ENCODE results near the gene RFK.

The RFK gene

GRCh38 chr9:76405868-76406267 lies 11.6 kb upstream of the RFK start:
- DNase-seq, result no peak

- no peak for DNase-seq
Observed at GRCh38 chr9:76405340-76405739, 11.1 kb upstream of the RFK start.

- no peak for DNase-seq
Observed at GRCh38 chr9:76404401-76404800, 10.2 kb upstream of the RFK start.

GRCh38 chr9:76403352-76403751 lies 9.1 kb upstream of the RFK start:
- DNase-seq, result no peak

GRCh38 chr9:76401580-76402354 lies 7.5 kb upstream of the RFK start:
- DNase-seq, result no peak

- DNase-seq, result no peak
Observed at GRCh38 chr9:76401176-76401575, 7.0 kb upstream of the RFK start.

- no peak for DNase-seq
Observed at GRCh38 chr9:76400534-76401096, 6.4 kb upstream of the RFK start.

- DNase-seq, result no peak
Observed at GRCh38 chr9:76399856-76400255, 5.6 kb upstream of the RFK start.

- DNase-seq, result no peak
Observed at GRCh38 chr9:76396597-76396996, 2.4 kb upstream of the RFK start.

GRCh38 chr9:76396144-76396543 lies 1.9 kb upstream of the RFK start:
- DNase-seq, result no peak

GRCh38 chr9:76395381-76395780 lies 1.2 kb upstream of the RFK start:
- DNase-seq, result no peak

GRCh38 chr9:76394960-76395252 lies 680 bp upstream of the RFK start:
- DNase-seq, result no peak

- no peak for DNase-seq
Observed at GRCh38 chr9:76390656-76391055, 3.6 kb downstream of the RFK start.

- DNase-seq, result no peak
Observed at GRCh38 chr9:76379494-76379893, 14.7 kb downstream of the RFK start.

GRCh38 chr9:76378367-76379073 lies 15.7 kb downstream of the RFK start:
- DNase-seq, result no peak

GRCh38 chr9:76377791-76378190 lies 16.4 kb downstream of the RFK start:
- no peak for DNase-seq

- DNase-seq, result no peak
Observed at GRCh38 chr9:76374783-76375559, 19.3 kb downstream of the RFK start.

- DNase-seq, result no peak
Observed at GRCh38 chr9:76373784-76374474, 20.3 kb downstream of the RFK start.

- DNase-seq, result no peak
Observed at GRCh38 chr9:76373173-76373783, 20.9 kb downstream of the RFK start.

GRCh38 chr9:76372336-76372735 lies 21.9 kb downstream of the RFK start:
- no peak for DNase-seq

GRCh38 chr9:76371901-76372300 lies 22.3 kb downstream of the RFK start:
- DNase-seq, result no peak

GRCh38 chr9:76370396-76371023 lies 23.7 kb downstream of the RFK start:
- no peak for DNase-seq
